NCI-H1694 treated with DMSO at 0.1 percent for 48 hours (cell line): ENCODE results near the gene OR5H2.

ENCODE experiments used
- DNase-seq: peaks from one replicate; lab custom pipeline; 2025; lab: John Stamatoyannopoulos, UW

Gene OR5H2

DNA sequence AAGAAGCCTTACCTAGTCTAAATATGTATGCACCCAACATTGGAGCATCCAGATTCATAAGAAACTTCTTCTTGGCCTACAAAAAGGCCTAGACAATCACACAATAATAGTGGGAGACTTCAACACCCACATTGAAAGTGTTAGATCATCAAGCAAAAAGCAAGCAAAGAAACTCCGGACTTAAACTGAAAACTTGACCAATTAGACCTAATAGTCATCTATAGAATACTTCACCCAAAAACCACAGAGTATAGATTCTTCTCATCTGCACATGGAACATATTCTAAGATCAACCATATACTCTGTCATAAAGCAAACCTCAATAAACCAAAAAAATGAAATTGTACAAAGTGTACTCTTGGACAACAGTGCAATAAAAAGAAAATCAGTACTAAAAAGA lies 49.0 kb downstream of the OR5H2 start:
- DNase-seq = no peak
